OCI-M2 (cell line): ENCODE measurements around the gene LMCD1.

Experiments
- DNase-seq: peaks from one replicate; lab custom pipeline; 2025; ENCODE audit not compliant: unreplicated experiment; lab: John Stamatoyannopoulos, UW

LMCD1 gene

GRCh38 chr3:8503871-8504610 lies 2.4 kb downstream of the LMCD1 start:
- no peak for DNase-seq

GRCh38 chr3:8504611-8504973 lies 3.0 kb downstream of the LMCD1 start:
- no peak for DNase-seq

- no peak for DNase-seq
Observed at GRCh38 chr3:8505621-8506020, 4.0 kb downstream of the LMCD1 start.

GRCh38 chr3:8506571-8507061 lies 5.0 kb downstream of the LMCD1 start:
- DNase-seq = no peak

- DNase-seq = no peak
Observed at GRCh38 chr3:8507496-8507895, 5.9 kb downstream of the LMCD1 start.

GRCh38 chr3:8509961-8510360 lies 8.3 kb downstream of the LMCD1 start:
- DNase-seq = no peak

- DNase-seq = no peak
Observed at GRCh38 chr3:8512234-8512633, 10.6 kb downstream of the LMCD1 start.

- no peak for DNase-seq
Observed at GRCh38 chr3:8516047-8516661, 14.5 kb downstream of the LMCD1 start.

GRCh38 chr3:8516783-8517182 lies 15.2 kb downstream of the LMCD1 start:
- no peak for DNase-seq

GRCh38 chr3:8517487-8517886 lies 15.9 kb downstream of the LMCD1 start:
- DNase-seq = no peak

- no peak for DNase-seq
Observed at GRCh38 chr3:8518138-8518537, 16.5 kb downstream of the LMCD1 start.

- DNase-seq = no peak
Observed at GRCh38 chr3:8519156-8519555, 17.5 kb downstream of the LMCD1 start.

- DNase-seq = no peak
Observed at GRCh38 chr3:8519774-8520448, 18.3 kb downstream of the LMCD1 start.

GRCh38 chr3:8520816-8521403 lies 19.3 kb downstream of the LMCD1 start:
- no peak for DNase-seq

GRCh38 chr3:8523041-8523440 lies 21.4 kb downstream of the LMCD1 start:
- DNase-seq = no peak

- no peak for DNase-seq
Observed at GRCh38 chr3:8524249-8524648, 22.6 kb downstream of the LMCD1 start.

GRCh38 chr3:8524656-8525399 lies 23.2 kb downstream of the LMCD1 start:
- no peak for DNase-seq

GRCh38 chr3:8525893-8526292 lies 24.3 kb downstream of the LMCD1 start:
- DNase-seq = no peak

- DNase-seq = no peak
Observed at GRCh38 chr3:8529181-8529637, 27.6 kb downstream of the LMCD1 start.

GRCh38 chr3:8529738-8530525 lies 28.3 kb downstream of the LMCD1 start:
- no peak for DNase-seq
